ENCODE results near the gene ARAP1. TPM values are rescaled to one million over a fixed set of nuclear protein-coding genes. Genes with fewer than 3 reads are reported as not detected.
A peak's percentile ranks its signal among the peaks of the same experiment; 100 is the strongest.

Gene ARAP1
- total RNA-seq, 1 experiment from 2014 or later = 67.3 TPM

- no peak for DNase-seq (ENCODE audit: low read depth)
Measured at GRCh38 chr11:72685560-72686480, 66.4 kb downstream of the ARAP1 start.

- DNase-seq (ENCODE audit: low read depth) = peak; percentile 72
Measured at GRCh38 chr11:72684236-72684912, 67.8 kb downstream of the ARAP1 start.

- peak; percentile 43 for DNase-seq (ENCODE audit: low read depth)
Measured at GRCh38 chr11:72683782-72684200, 68.4 kb downstream of the ARAP1 start.

DNA sequence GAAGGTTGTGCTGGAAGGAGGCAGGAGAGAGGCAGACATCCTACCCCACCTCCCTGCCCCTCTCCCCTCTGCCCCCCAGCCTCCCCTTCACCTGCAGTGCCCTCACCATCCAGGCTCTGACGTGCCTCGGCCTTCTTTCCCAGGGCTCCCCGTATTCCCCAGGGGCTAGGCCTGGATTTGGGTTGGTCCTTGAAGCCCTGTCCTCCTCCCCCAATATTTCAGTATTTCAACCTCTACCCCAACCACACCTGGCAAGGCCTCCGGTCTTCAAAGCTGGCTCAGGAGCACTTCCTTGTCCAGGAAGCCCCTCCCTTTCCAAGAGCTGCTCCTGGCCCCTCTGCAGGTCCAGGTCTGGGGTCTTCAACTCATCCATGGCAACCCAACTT, 69.4 kb downstream of the ARAP1 start:
- no peak for DNase-seq (ENCODE audit: low read depth)

DNA sequence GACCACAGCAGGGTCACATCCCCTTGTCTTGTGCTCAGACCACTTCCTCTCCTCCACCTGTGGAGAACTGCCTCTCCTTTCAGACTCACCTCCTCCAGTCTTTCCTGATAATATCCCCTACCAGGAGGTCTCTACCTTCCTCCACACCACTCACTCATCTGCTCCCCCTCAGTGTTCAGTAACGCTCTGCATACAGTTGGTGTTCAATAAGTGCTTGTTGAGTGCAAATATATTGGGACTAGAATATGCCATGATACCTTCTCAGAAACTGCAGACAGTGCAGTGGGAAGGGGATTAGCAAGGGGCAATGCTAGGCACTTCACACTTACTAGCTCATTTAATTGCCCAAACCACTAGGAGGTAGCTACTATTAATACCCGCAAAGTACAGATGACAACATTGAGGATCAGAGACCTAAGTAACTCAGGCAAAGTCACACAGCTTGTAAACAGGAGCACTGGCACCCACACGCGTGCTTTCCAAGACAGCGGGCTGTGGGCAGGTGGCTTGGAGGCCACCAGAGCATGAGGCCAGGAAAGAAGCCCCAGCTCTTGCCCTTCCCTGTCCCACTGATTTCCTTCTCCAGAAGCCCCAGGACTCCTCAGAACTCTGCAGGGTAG, 69.9 kb downstream of the ARAP1 start:
- DNase-seq (ENCODE audit: low read depth) = no peak

- DNase-seq (ENCODE audit: low read depth) = no peak
Measured at GRCh38 chr11:72681226-72682153, 70.7 kb downstream of the ARAP1 start.

DNA sequence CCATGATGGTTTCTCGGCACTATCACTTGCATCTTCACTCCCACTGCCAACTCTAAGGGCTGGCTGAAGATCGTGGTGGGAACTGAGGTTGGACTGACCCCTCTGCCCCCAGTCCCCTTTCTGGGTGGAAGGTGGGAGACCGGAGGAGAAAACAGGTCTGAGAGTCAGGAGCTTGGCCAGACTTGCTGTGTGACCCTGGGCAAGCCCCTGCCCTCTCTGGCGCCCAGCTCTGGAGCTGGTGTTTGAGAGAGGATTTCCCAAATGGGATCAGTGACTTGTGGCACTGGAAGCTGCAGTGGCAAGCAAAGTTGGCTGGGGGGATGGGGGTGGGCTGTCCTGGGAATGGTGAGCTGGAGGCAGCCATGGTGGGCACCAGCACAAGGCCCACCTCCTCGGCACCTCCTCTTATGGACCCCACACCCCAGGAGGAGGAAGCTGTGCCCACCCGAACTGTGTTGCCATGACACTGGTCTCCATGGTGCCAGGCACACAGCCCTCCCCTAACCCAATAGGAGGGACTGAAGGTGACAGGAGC, 71.5 kb downstream of the ARAP1 start:
- no peak for DNase-seq (ENCODE audit: low read depth)

DNA sequence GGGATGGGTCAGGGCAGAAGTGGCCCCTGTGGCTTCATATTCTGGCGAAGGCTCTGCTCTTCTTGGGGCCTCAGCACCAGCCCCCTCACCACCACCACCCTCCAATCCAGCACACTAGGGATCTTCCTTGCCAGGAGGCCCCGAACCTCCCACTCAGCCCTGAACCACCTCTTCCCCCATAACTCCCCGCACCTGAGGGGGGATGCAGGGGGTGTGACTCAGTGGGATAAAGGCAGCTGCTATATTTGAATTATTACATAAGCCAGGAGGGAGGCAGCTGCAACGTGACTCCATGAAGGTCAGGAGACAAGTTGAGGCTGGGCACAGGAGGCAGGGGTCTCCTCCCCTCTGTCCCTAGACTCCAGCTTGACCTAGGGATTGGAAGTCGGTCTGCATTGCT, 72.3 kb downstream of the ARAP1 start:
- DNase-seq (ENCODE audit: low read depth) = no peak

- DNase-seq (ENCODE audit: low read depth) = no peak
Measured at GRCh38 chr11:72678524-72678923, 73.7 kb downstream of the ARAP1 start.

DNA sequence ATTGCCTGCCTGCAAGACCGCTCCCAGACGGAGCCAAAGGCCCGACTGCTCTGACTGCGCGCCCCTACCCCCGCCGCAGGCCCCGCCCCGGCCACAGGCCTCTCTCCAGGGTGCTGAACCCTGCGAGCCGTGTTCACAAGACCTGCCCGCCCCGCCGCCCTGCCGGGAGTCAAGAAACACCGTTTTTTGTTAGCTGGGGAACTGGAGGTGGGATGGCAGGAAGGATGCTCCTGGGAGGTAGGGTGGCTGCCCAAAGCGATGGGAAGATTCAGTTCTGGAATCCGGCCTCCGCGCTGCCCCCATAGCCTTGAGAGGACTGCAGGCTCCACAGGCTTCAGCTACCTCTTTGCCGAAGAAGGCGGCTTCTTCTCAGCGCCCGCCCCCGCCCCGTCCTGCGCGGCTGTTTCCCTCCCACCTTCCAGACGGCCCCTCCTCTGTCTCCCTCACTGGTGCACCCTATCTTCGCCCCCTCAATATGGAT, 75.3 kb downstream of the ARAP1 start:
- peak; percentile 35 for DNase-seq (ENCODE audit: low read depth)

DNA sequence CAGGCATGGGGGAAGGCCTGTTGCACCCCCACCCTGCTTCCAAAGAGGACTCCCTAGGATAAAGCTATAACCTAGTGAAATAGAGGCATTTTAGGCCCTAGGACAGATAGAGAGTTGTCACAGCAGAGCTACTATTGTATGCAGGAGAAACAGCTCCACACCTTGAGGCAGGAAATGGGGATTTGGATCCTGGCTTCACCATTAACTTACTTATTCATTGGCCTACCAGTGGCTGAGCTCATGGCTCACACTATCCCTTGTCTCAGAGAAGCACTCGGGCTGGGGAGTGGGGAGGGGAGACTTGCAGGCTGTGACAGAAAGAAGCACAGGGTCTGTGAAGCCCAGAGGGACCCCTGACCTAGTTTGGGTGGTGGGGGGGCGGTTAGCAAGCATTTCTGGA, 77.0 kb downstream of the ARAP1 start:
- DNase-seq (ENCODE audit: low read depth) = no peak

- DNase-seq (ENCODE audit: low read depth) = no peak
Measured at GRCh38 chr11:72673943-72674828, 78.0 kb downstream of the ARAP1 start, which contains the start of gene PDE2A. Gene PDE2A (minus strand): TSS chr11:72674422. CDS start chr11:72674207, 215 bp downstream.

- DNase-seq (ENCODE audit: low read depth) = no peak
Measured at GRCh38 chr11:72673284-72673942, 78.8 kb downstream of the ARAP1 start.

DNA sequence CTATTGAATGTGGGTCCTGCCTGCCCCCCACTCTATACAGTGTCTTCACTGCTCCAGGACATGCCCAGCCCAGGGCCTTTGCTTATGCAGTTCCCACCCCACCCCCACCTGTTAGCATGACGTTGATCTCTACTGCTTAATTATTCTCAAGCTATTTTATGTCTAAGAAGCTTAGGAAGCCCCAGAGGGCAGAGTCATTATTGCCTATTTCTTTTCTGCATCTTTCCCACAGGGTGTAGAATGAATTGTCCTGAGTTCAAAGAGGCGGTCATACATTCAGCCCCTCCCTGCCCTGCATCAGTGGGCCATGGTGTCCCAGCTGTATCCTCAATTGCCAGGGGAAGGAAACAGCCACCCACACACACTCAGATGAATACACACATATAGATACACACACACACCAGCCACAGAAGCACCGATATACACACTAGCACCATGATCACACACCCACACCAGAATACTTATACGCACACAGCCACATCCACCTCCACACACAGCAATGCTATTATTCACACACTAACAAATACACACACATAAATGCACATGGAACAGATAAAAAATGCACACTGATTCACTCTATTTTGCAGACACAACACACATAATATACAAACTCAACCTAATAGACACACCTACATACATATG, 79.5 kb downstream of the ARAP1 start:
- DNase-seq (ENCODE audit: low read depth) = no peak

DNA sequence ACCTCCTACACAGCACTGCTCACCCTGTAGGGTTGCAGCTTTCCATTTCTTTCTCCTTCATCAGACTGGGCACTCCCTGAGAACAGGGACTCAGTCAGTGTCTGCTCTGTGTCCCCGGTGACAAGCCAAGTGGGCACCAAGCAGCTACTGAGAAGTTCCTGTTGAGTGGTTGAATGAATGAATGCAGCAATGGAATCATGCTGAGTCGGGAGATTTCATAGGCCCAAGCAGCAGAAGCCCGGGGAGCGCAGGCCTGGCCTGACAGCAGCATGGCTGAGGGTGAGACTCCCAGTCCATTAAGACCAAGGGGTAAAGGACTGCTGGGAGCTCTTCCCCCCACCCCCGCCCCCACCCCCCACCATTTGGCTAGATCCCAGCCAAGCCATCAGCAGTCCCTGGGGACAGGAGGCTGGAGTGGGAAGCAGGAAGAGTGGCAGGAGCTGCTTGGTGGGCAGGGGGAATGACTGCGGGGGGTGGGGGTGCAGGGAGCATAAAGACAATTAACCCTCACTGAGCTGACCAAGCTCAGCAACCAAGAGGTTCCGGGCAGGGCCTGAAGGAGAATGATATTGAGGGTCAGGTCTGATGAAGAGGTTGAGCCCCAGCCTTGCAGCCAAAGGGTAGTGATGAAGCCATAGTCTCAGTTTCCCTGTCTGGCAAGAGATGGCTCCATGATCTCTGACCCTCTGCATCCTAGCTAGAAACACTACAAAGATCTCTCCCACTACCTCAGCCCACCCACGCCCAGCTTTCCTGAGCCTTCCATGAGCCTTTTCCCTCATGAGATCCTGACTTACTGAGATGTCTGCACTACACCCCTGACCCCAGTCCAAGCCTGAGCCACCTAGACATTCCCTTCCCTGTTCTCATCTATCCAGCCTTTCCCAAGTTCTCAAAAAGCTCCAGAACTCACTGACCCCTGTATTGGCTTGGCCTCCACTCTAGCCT, 80.8 kb downstream of the ARAP1 start:
- no peak for DNase-seq (ENCODE audit: low read depth)

- DNase-seq (ENCODE audit: low read depth) = no peak
Measured at GRCh38 chr11:72670041-72670440, 82.2 kb downstream of the ARAP1 start.

- DNase-seq (ENCODE audit: low read depth) = no peak
Measured at GRCh38 chr11:72669527-72669926, 82.7 kb downstream of the ARAP1 start.
